Measurements from ENCODE around the gene ZNF783.
"Not testable (repeated sequence)": the region's sequence is repeated elsewhere in the genome, so short reads cannot be mapped to it uniquely, and the experiment has no call there.

ZNF783 gene

DNA sequence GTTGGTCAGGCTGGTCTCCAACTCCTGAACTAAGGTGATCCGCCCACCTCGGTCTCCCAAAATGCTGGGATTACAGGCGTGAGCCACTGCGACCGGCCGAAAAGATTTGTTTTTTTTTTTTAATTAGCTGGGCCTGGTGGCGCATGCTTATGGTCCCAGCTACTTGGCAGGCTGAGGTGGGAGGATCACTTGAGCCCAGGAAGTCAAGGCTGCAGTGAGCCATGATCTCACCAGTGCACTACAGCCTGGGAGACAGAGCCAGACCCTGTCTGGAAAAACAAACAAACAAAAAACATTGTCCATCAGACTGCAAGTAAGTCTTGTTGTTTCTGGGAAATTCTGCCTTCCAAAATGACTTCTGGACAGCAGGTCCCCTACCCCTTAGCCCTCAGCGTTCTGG lies 38.8 kb upstream of the ZNF783 start:
- TF ChIP-seq ZNF274 (IDR thresholded peaks at IDR 0.05; ENCODE audit: low read depth, low read length) (no peak), SUZ12 (IDR thresholded peaks at IDR 0.05; ENCODE audit: extremely low read depth, insufficient read depth, insufficient read length) (no peak)
- no peaks in the 10 kb centered on the region for H3K27me3 ChIP-seq (ENCODE audit: insufficient read depth, insufficient read length)
- no peak for DNase-seq (ENCODE audit: low read depth, low spot score)
- no peak overlapping the region for H3K4me3 ChIP-seq (ENCODE audit: insufficient read length, low read depth)
- H3K4me1 ChIP-seq (ENCODE audit: insufficient read depth, insufficient read length): peaks cover 3% of the 10 kb centered on the region
- H3K9ac ChIP-seq (ENCODE audit: insufficient read length, low read depth): no peak overlapping the region
- H3K9me3 ChIP-seq (ENCODE audit: insufficient read depth, low read length): no peaks in the 10 kb centered on the region
- H3K36me3 ChIP-seq (ENCODE audit: insufficient read depth, insufficient read length, low read length): peaks cover 56% of the 10 kb centered on the region

DNA sequence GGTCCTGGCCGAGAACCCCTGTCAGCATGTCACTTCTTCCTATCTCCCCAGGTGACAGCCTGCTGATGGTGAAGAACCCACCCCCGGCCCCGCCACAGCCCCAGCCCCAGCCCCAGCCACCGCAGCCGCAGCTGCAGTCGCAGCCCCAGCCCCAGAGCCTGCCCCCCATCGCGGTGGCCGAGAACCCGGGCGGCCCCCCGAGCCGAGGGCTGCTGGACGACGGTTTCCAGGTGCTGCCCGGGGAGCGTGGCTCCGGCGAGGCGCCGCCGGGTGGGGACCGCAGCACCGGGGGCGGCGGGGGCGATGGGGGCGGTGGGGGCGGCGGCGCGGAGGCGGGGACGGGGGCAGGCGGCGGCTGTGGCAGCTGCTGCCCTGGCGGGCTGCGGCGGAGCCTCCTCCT lies 38.2 kb upstream of the ZNF783 start:
- DNase-seq (ENCODE audit: low read depth, low spot score): no peak
- Histone ChIP-seq H3K36me3 (ENCODE audit: insufficient read depth, insufficient read length, low read length) (peaks cover 51% of the 10 kb centered on the region), H3K27me3 (ENCODE audit: insufficient read depth, insufficient read length) (no peaks in the 10 kb centered on the region), H3K9ac (ENCODE audit: insufficient read length, low read depth) (no peak overlapping the region), H3K4me1 (ENCODE audit: insufficient read depth, insufficient read length) (peaks cover 3% of the 10 kb centered on the region), H3K9me3 (ENCODE audit: insufficient read depth, low read length) (no peaks in the 10 kb centered on the region), H3K4me3 (ENCODE audit: insufficient read length, low read depth) (no peak overlapping the region)
- TF ChIP-seq SUZ12 (IDR thresholded peaks at IDR 0.05; ENCODE audit: extremely low read depth, insufficient read depth, insufficient read length) (no peak), YY1 (IDR thresholded peaks at IDR 0.05; ENCODE audit: insufficient read depth, insufficient read length) (no peak), ZNF274 (IDR thresholded peaks at IDR 0.05; ENCODE audit: low read depth, low read length) (no peak)

DNA sequence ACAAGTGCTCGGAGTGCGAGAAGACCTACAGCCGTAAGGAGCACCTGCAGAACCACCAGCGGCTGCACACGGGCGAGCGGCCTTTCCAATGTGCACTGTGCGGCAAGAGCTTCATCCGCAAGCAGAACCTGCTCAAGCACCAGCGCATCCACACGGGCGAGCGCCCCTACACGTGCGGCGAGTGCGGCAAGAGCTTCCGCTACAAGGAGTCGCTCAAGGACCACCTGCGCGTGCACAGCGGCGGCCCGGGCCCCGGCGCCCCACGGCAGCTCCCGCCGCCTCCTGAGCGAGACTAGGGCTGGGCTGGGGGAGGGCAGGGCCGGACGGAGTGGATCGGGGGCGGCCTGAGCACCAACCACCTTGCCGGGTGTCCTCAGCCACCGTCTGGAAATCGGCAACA lies 37.6 kb upstream of the ZNF783 start:
- H3K9me3 ChIP-seq (ENCODE audit: insufficient read depth, low read length): no peaks in the 10 kb centered on the region
- no peak overlapping the region for H3K9ac ChIP-seq (ENCODE audit: insufficient read length, low read depth)
- DNase-seq (ENCODE audit: low read depth, low spot score): no peak
- no peak overlapping the region for H3K4me3 ChIP-seq (ENCODE audit: insufficient read length, low read depth)
- H3K27me3 ChIP-seq (ENCODE audit: insufficient read depth, insufficient read length): no peaks in the 10 kb centered on the region
- H3K4me1 ChIP-seq (ENCODE audit: insufficient read depth, insufficient read length): peaks cover 3% of the 10 kb centered on the region
- no peak for TF ChIP-seq SUZ12 (IDR thresholded peaks at IDR 0.05; ENCODE audit: extremely low read depth, insufficient read depth, insufficient read length)
- TF ChIP-seq ZNF274 (IDR thresholded peaks at IDR 0.05; ENCODE audit: low read depth, low read length): no peak
- TF ChIP-seq YY1 (IDR thresholded peaks at IDR 0.05; ENCODE audit: insufficient read depth, insufficient read length): no peak
- peaks cover 45% of the 10 kb centered on the region for H3K36me3 ChIP-seq (ENCODE audit: insufficient read depth, insufficient read length, low read length)

DNA sequence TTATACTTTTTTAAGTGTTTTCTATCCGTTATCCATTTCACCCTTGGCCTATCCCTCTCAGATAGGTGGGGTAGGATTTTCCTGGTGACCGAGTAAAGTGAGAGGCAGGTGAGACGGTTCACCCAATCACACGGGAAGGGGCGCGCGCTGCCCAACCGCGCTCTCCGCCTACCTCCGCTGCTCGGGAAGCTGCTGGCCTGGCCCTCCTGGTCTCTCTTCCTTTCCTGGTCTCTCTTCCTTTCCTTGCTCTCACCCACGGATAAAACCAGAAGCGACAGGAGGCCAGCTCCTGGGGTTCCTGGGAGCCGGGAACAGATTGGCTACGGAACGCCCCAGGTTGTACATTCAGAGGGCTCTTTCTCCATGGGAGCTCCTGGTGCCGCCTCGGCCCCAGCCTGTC lies 36.9 kb upstream of the ZNF783 start:
- Histone ChIP-seq H3K4me1 (ENCODE audit: insufficient read depth, insufficient read length) (peaks cover 3% of the 10 kb centered on the region), H3K4me3 (ENCODE audit: insufficient read length, low read depth) (no peak overlapping the region), H3K9me3 (ENCODE audit: insufficient read depth, low read length) (no peaks in the 10 kb centered on the region), H3K27me3 (ENCODE audit: insufficient read depth, insufficient read length) (no peaks in the 10 kb centered on the region), H3K9ac (ENCODE audit: insufficient read length, low read depth) (no peak overlapping the region), H3K36me3 (ENCODE audit: insufficient read depth, insufficient read length, low read length) (peaks cover 45% of the 10 kb centered on the region)
- DNase-seq (ENCODE audit: low read depth, low spot score): no peak
- no peak for TF ChIP-seq SUZ12 (IDR thresholded peaks at IDR 0.05; ENCODE audit: extremely low read depth, insufficient read depth, insufficient read length)

- Histone ChIP-seq H3K4me3 (ENCODE audit: insufficient read length, low read depth) (no peak overlapping the region), H3K27me3 (ENCODE audit: insufficient read depth, insufficient read length) (no peaks in the 10 kb centered on the region), H3K36me3 (ENCODE audit: insufficient read depth, insufficient read length, low read length) (peaks cover 45% of the 10 kb centered on the region), H3K9ac (ENCODE audit: insufficient read length, low read depth) (no peak overlapping the region), H3K4me1 (ENCODE audit: insufficient read depth, insufficient read length) (peaks cover 3% of the 10 kb centered on the region), H3K9me3 (ENCODE audit: insufficient read depth, low read length) (no peaks in the 10 kb centered on the region)
- TF ChIP-seq YY1 (IDR thresholded peaks at IDR 0.05; ENCODE audit: insufficient read depth, insufficient read length) (no peak), SUZ12 (IDR thresholded peaks at IDR 0.05; ENCODE audit: extremely low read depth, insufficient read depth, insufficient read length) (no peak), ZNF274 (IDR thresholded peaks at IDR 0.05; ENCODE audit: low read depth, low read length) (no peak)
- DNase-seq (ENCODE audit: low read depth, low spot score): no peak
Observed at GRCh38 chr7:149225656-149226055, 36.3 kb upstream of the ZNF783 start.

- peaks cover 38% of the 10 kb centered on the region for H3K36me3 ChIP-seq (ENCODE audit: insufficient read depth, insufficient read length, low read length)
- not testable (repeated sequence) for H3K4me3 ChIP-seq (ENCODE audit: insufficient read length, low read depth); DNase-seq (ENCODE audit: low read depth, low spot score); H3K9ac ChIP-seq (ENCODE audit: insufficient read length, low read depth); H3K27me3 ChIP-seq (ENCODE audit: insufficient read depth, insufficient read length); H3K4me1 ChIP-seq (ENCODE audit: insufficient read depth, insufficient read length); H3K9me3 ChIP-seq (ENCODE audit: insufficient read depth, low read length)
Observed at GRCh38 chr7:149226366-149226765, 35.6 kb upstream of the ZNF783 start.

- no peaks in the 10 kb centered on the region for H3K4me1 ChIP-seq (ENCODE audit: insufficient read depth, insufficient read length)
- TF ChIP-seq SUZ12 (IDR thresholded peaks at IDR 0.05; ENCODE audit: extremely low read depth, insufficient read depth, insufficient read length) (no peak), YY1 (IDR thresholded peaks at IDR 0.05; ENCODE audit: insufficient read depth, insufficient read length) (no peak), ZNF274 (IDR thresholded peaks at IDR 0.05; ENCODE audit: low read depth, low read length) (no peak)
- no peak overlapping the region for H3K9ac ChIP-seq (ENCODE audit: insufficient read length, low read depth)
- no peaks in the 10 kb centered on the region for H3K9me3 ChIP-seq (ENCODE audit: insufficient read depth, low read length)
- H3K27me3 ChIP-seq (ENCODE audit: insufficient read depth, insufficient read length): no peaks in the 10 kb centered on the region
- H3K4me3 ChIP-seq (ENCODE audit: insufficient read length, low read depth): no peak overlapping the region
- DNase-seq (ENCODE audit: low read depth, low spot score): no peak
- H3K36me3 ChIP-seq (ENCODE audit: insufficient read depth, insufficient read length, low read length): peaks cover 35% of the 10 kb centered on the region
Observed at GRCh38 chr7:149226840-149227494, 35.0 kb upstream of the ZNF783 start.
